Measurements from ENCODE around the gene CCDC9B.

- TF ChIP-seq CTCF (IDR thresholded peaks at IDR 0.05) = no peak
- TF ChIP-seq POLR2A (IDR thresholded peaks at IDR 0.05) = no peak
Measured at GRCh38 chr15:40389824-40390595, 49.3 kb upstream of the CCDC9B start.

Measured in body of pancreas (tissue), 4 donors.